Uterus (tissue), 2 donors: ENCODE results near the gene RGS7.

ENCODE experiments used
- POLR2A ChIP-seq, 2 donors: fragments of 450-650 bp; IDR thresholded peaks; one replicate each; pipeline ENCODE4 v1.6.1; 2016; ENCODE audit warnings: antibody characterized with exemption in 2 of 2, mild to moderate bottlenecking in 1 of 2, moderate library complexity in 1 of 2
- TF ChIP-seq, protein P1 (sequence below), 4 experiments: fragments of 200-600 bp in 2 of 4; fragments of 450-650 bp in 2 of 4; sonication (generic) in 2 of 4; IDR thresholded peaks; one replicate each; pipeline ENCODE4 v1.5.1; 2016 to 2019; ENCODE audit warnings: antibody characterized with exemption in 4 of 4, mild to moderate bottlenecking in 2 of 4, moderate library complexity in 1 of 4

DNA sequence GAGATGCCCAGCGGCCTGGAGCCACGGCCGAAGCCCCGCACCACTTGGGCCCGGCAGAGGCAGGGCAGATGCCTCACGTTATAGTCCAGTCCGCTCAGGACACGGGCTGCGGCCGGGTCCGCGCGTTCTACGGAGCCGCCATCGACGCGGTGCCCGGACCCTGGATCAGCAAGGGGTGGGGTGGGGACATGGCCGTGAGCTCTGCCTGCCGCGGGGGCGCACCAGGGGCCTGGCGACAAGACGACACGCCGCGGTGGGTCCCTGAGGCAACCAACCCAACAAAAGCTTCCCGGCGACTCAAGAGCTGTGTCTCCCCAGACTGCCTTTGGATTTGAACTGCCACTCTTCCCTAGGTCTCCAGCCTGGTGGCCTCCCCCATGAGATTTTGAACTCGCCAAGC, 533.6 kb downstream of the RGS7 start:
- TF ChIP-seq, protein P1, sequence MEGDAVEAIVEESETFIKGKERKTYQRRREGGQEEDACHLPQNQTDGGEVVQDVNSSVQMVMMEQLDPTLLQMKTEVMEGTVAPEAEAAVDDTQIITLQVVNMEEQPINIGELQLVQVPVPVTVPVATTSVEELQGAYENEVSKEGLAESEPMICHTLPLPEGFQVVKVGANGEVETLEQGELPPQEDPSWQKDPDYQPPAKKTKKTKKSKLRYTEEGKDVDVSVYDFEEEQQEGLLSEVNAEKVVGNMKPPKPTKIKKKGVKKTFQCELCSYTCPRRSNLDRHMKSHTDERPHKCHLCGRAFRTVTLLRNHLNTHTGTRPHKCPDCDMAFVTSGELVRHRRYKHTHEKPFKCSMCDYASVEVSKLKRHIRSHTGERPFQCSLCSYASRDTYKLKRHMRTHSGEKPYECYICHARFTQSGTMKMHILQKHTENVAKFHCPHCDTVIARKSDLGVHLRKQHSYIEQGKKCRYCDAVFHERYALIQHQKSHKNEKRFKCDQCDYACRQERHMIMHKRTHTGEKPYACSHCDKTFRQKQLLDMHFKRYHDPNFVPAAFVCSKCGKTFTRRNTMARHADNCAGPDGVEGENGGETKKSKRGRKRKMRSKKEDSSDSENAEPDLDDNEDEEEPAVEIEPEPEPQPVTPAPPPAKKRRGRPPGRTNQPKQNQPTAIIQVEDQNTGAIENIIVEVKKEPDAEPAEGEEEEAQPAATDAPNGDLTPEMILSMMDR (IDR thresholded peaks at IDR 0.05) = no peak
- TF ChIP-seq POLR2A (IDR thresholded peaks at IDR 0.05) = no peak
